ENCODE measurements around the gene FAM209A. TPM values are rescaled to one million over a fixed set of nuclear protein-coding genes. Genes with fewer than 3 reads are reported as not detected.
"Not testable (repeated sequence)": the region's sequence is repeated elsewhere in the genome, so short reads cannot be mapped to it uniquely, and the experiment has no call there.

Gene FAM209A
- total RNA-seq, 2 donors from 2014 or later = not detected

DNA sequence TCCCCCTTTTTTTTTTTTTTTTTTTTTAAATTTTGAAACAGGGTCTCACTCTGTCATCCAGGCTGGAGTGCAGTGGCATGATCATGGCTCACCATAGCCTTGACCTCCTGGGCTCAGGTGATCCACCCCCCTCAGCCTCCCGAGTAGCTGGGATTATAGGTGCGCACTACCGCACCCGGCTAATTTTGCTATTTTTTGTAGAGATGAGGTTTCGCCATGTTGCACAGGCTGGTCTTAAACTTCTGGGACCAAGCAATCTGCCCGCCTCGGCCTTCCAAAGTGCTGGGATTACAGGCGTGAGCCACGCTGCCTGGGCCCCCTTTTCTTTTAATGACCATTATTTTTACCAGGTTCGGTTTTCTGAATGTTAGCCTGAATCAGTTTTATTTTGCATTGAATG lies 5.0 kb upstream of the FAM209A start:
- Histone ChIP-seq H3K4me3 (ENCODE audit: low read length) (no peak overlapping the region), H3K9ac (ENCODE audit: extremely low read depth, low read length, poor library complexity, severe bottlenecking) (no peak overlapping the region), H3K27me3 (ENCODE audit: control insufficient read depth, insufficient read depth, low read length, poor library complexity, severe bottlenecking) (no peaks in the 10 kb centered on the region), H3K9me3 (ENCODE audit: control insufficient read depth, low read length) (peaks cover 32% of the 10 kb centered on the region), H3K36me3 (ENCODE audit: control insufficient read depth, insufficient read depth, low read length) (peaks cover 47% of the 10 kb centered on the region), H3K27ac (ENCODE audit: low read depth, low read length) (no peak overlapping the region), H3K4me1 (ENCODE audit: control insufficient read depth, insufficient read depth, low read length) (no peaks in the 10 kb centered on the region)
- Mint-ChIP-seq H3K9me3 (peaks cover 38% of the 10 kb centered on the region), H3K27me3 (ENCODE audit: insufficient read depth) (peaks cover 3% of the 10 kb centered on the region), H3K4me3 (no peak overlapping the region), H3K36me3 (ENCODE audit: low read depth) (peaks cover 59% of the 10 kb centered on the region), H3K4me1 (no peaks in the 10 kb centered on the region), H3K27ac (no peak overlapping the region)
- TF ChIP-seq, protein P1, sequence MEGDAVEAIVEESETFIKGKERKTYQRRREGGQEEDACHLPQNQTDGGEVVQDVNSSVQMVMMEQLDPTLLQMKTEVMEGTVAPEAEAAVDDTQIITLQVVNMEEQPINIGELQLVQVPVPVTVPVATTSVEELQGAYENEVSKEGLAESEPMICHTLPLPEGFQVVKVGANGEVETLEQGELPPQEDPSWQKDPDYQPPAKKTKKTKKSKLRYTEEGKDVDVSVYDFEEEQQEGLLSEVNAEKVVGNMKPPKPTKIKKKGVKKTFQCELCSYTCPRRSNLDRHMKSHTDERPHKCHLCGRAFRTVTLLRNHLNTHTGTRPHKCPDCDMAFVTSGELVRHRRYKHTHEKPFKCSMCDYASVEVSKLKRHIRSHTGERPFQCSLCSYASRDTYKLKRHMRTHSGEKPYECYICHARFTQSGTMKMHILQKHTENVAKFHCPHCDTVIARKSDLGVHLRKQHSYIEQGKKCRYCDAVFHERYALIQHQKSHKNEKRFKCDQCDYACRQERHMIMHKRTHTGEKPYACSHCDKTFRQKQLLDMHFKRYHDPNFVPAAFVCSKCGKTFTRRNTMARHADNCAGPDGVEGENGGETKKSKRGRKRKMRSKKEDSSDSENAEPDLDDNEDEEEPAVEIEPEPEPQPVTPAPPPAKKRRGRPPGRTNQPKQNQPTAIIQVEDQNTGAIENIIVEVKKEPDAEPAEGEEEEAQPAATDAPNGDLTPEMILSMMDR (conservative IDR thresholded peaks at IDR 0.05) = no peak
- WGBS, 2 experiments (ENCODE audit: insufficient coverage in 1 of 2, insufficient read length in 1 of 2) = 79 to 97% methylated on average over 8 to 10 of the region's 10 CpGs
- DNase-seq = no peak

DNA sequence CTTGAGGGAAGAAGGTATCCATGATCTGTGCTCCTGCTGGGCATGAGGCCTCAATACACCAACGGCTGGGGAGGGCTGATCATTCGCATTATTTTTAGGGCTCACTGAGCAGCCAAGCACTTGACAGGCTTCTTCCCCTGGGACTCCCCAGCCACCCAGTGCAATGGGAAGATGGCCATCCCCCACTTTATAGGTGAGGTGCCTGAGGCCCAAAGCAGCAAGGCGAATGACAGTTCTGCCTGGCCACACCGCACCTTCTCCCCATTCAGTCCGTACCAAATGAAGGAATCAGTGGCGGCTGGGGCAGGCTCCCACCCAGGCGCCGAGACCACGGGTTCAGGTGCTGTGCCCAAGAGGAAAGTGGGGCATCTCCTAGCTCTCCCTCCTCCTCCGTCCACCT lies 4.4 kb upstream of the FAM209A start:
- WGBS, 2 experiments (ENCODE audit: insufficient coverage in 1 of 2, insufficient read length in 1 of 2) = 97 to 100% methylated on average over 6 to 9 of the region's 10 CpGs

DNA sequence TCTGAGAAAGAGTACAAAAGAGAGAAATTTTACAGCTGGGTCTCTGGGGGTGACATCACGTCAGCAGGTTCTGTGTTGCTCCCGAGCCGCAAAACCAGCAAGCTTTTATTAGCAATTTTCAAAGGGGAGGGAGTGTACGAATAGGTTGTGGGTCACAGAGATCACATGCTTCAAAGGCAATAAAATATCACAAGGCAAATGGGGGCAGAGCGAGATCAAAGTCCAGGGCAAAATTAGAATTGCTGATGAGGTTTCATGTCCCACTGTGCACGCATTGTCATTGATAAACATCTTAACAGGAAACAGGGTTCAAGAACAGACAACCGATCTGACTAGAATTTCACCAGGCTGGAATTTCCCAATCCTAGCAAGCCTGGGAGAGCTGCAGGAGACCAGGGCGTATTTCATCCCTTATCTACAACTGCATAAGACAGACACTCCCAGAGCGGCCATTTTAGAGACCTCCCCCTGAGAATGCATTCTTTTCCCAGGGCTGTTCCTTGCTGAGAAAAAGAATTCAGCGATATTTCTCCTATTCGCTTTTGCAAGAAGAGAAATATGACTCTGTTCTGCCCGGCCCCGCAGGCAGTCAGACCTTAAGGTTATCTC lies 3.7 kb upstream of the FAM209A start:
- H3K9ac ChIP-seq (ENCODE audit: extremely low read depth, low read length, poor library complexity, severe bottlenecking); H3K27me3 ChIP-seq (ENCODE audit: control insufficient read depth, insufficient read depth, low read length, poor library complexity, severe bottlenecking); H3K4me1 Mint-ChIP-seq; H3K27me3 Mint-ChIP-seq (ENCODE audit: insufficient read depth); H3K27ac ChIP-seq (ENCODE audit: low read depth, low read length); H3K4me3 ChIP-seq (ENCODE audit: low read length); H3K27ac Mint-ChIP-seq; H3K4me3 Mint-ChIP-seq; H3K4me1 ChIP-seq (ENCODE audit: control insufficient read depth, insufficient read depth, low read length); DNase-seq: not testable (repeated sequence)
- peaks cover 38% of the 10 kb centered on the region for H3K9me3 Mint-ChIP-seq
- 89 to 95% methylated on average over 11 to 13 of the region's 13 CpGs for WGBS, 2 experiments (ENCODE audit: insufficient coverage in 1 of 2, insufficient read length in 1 of 2)
- Histone ChIP-seq H3K36me3 (ENCODE audit: control insufficient read depth, insufficient read depth, low read length) (peaks cover 45% of the 10 kb centered on the region), H3K9me3 (ENCODE audit: control insufficient read depth, low read length) (peaks cover 32% of the 10 kb centered on the region)
- peaks cover 56% of the 10 kb centered on the region for H3K36me3 Mint-ChIP-seq (ENCODE audit: low read depth)

More for the DNA sequence above, 4.4 kb upstream of the FAM209A start:
- Mint-ChIP-seq H3K36me3 (ENCODE audit: low read depth) (peaks cover 56% of the 10 kb centered on the region), H3K9me3 (peaks cover 38% of the 10 kb centered on the region), H3K27me3 (ENCODE audit: insufficient read depth) (peaks cover 5% of the 10 kb centered on the region), H3K4me1 (no peaks in the 10 kb centered on the region), H3K4me3 (no peak overlapping the region), H3K27ac (no peak overlapping the region)
- no peaks in the 10 kb centered on the region for H3K4me1 ChIP-seq (ENCODE audit: control insufficient read depth, insufficient read depth, low read length)
- TF ChIP-seq, protein P1 (conservative IDR thresholded peaks at IDR 0.05) = no peak
- no peak overlapping the region for H3K4me3 ChIP-seq (ENCODE audit: low read length)
- H3K36me3 ChIP-seq (ENCODE audit: control insufficient read depth, insufficient read depth, low read length) = peaks cover 45% of the 10 kb centered on the region
- H3K9me3 ChIP-seq (ENCODE audit: control insufficient read depth, low read length) = peaks cover 32% of the 10 kb centered on the region
- H3K27ac ChIP-seq (ENCODE audit: low read depth, low read length) = no peak overlapping the region
- no peak overlapping the region for H3K9ac ChIP-seq (ENCODE audit: extremely low read depth, low read length, poor library complexity, severe bottlenecking)
- DNase-seq = no peak
- no peaks in the 10 kb centered on the region for H3K27me3 ChIP-seq (ENCODE audit: control insufficient read depth, insufficient read depth, low read length, poor library complexity, severe bottlenecking)

DNA sequence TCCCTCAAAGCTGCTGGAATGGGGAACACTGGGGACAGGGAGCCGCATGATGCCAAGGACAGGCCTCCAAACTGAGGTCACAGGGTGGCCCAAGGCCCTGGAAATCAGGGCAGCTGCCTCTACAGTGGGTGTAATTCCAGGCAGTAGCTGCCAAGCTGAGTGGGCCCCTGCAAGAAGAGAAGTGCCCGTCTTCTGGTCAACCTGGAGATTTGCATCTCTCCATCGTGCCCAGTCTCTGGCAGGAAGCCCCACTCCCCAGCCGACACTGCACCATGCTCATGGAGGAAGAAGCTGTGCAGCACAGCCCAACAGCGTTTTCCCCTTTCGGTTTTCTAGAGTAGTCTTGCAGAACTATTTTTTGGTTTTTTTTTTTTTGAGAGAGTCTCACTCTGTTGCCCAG lies 2.2 kb upstream of the FAM209A start:
- Mint-ChIP-seq H3K4me3 (no peak overlapping the region), H3K27me3 (ENCODE audit: insufficient read depth) (peaks cover 7% of the 10 kb centered on the region), H3K4me1 (no peaks in the 10 kb centered on the region), H3K36me3 (ENCODE audit: low read depth) (peaks cover 48% of the 10 kb centered on the region), H3K9me3 (peaks cover 38% of the 10 kb centered on the region), H3K27ac (no peak overlapping the region)
- Histone ChIP-seq H3K9me3 (ENCODE audit: control insufficient read depth, low read length) (peaks cover 32% of the 10 kb centered on the region), H3K27me3 (ENCODE audit: control insufficient read depth, insufficient read depth, low read length, poor library complexity, severe bottlenecking) (no peaks in the 10 kb centered on the region), H3K36me3 (ENCODE audit: control insufficient read depth, insufficient read depth, low read length) (peaks cover 33% of the 10 kb centered on the region), H3K4me3 (ENCODE audit: low read length) (no peak overlapping the region), H3K27ac (ENCODE audit: low read depth, low read length) (no peak overlapping the region), H3K4me1 (ENCODE audit: control insufficient read depth, insufficient read depth, low read length) (no peaks in the 10 kb centered on the region), H3K9ac (ENCODE audit: extremely low read depth, low read length, poor library complexity, severe bottlenecking) (no peak overlapping the region)
- TF ChIP-seq, protein P1 (conservative IDR thresholded peaks at IDR 0.05) = no peak
- no peak for DNase-seq
- 92 to 94% methylated on average over 4 to 6 of the region's 6 CpGs for WGBS, 2 experiments (ENCODE audit: insufficient coverage in 1 of 2, insufficient read length in 1 of 2)

Measured in endodermal cell (in vitro differentiated cells).